NB4 (cell line): ENCODE data around the gene FAM217B.

Source experiments
- MYC ChIP-seq: IDR thresholded peaks from 2 replicates; pipeline ENCODE4 v1.6.1; 2011; ENCODE audit warnings: low read depth, low read length
- POLR2A ChIP-seq: IDR thresholded peaks from 2 replicates; pipeline ENCODE4 v1.6.1; 2011; ENCODE audit warnings: mild to moderate bottlenecking; ENCODE audit not compliant: insufficient read length; ENCODE audit errors: extremely low read depth
- TF ChIP-seq, protein P1 (sequence below): IDR thresholded peaks from one replicate; pipeline ENCODE4 v1.5.1; 2012; ENCODE audit warnings: low read depth, low read length
- TF ChIP-seq, protein P2 (sequence below): IDR thresholded peaks from 2 replicates; pipeline ENCODE4 v1.6.1; 2011; ENCODE audit warnings: low read depth, low read length

DNA sequence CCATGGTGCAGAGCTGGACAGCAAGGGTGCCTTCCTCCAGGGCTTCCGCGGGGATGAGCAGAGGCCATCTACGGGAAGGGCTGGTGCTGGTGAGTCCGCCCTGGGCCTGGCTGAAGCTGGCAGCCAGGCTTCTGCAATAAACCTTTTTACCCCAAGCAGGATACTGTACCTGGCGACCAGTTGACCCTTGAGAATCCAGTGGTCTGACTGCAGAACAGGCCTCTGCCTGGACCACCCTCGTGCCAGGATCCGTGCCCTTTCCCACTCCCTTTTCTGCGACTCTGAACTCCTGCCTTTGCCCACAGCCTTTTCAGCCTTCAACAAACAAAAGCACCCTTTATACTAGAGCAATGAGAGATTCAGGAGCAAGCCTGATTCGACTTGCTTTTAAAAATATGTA, 36.9 kb downstream of the FAM217B start:
- TF ChIP-seq, protein P1, sequence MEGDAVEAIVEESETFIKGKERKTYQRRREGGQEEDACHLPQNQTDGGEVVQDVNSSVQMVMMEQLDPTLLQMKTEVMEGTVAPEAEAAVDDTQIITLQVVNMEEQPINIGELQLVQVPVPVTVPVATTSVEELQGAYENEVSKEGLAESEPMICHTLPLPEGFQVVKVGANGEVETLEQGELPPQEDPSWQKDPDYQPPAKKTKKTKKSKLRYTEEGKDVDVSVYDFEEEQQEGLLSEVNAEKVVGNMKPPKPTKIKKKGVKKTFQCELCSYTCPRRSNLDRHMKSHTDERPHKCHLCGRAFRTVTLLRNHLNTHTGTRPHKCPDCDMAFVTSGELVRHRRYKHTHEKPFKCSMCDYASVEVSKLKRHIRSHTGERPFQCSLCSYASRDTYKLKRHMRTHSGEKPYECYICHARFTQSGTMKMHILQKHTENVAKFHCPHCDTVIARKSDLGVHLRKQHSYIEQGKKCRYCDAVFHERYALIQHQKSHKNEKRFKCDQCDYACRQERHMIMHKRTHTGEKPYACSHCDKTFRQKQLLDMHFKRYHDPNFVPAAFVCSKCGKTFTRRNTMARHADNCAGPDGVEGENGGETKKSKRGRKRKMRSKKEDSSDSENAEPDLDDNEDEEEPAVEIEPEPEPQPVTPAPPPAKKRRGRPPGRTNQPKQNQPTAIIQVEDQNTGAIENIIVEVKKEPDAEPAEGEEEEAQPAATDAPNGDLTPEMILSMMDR, result no peak
- TF ChIP-seq MYC (no peak), POLR2A (no peak)
- TF ChIP-seq, protein P2, sequence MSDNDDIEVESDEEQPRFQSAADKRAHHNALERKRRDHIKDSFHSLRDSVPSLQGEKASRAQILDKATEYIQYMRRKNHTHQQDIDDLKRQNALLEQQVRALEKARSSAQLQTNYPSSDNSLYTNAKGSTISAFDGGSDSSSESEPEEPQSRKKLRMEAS, result no peak
